ENCODE measurements around the gene PDE1C.

DNA sequence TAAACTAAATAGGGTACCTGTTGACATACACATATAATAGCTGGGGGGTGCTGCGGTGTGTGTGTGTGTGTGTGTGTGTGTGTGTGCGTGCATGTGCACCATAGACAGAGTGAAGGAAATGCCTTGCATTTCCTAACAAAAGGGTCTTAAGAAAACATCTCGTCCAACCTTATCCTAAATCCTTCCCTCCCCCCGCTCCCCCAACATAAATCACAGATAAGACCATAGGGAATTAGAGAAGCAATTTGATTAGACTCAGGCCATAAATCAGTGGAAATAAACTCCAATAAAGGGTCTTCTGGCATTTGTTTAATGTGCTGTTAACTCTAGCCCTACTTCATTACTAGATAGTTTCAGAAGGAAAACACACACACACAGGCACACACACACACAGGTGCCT lies 234.7 kb downstream of the PDE1C start:
- TF ChIP-seq ARNT (IDR thresholded peaks at IDR 0.05) (no peak), SP1 (IDR thresholded peaks at IDR 0.05) (no peak), TARDBP (IDR thresholded peaks at IDR 0.05) (no peak), NFRKB (IDR thresholded peaks at IDR 0.05) (no peak)
